Skeletal muscle tissue (tissue), 4 donors: Measurements from ENCODE around the gene HNRNPC. TPM values are rescaled to one million over a fixed set of nuclear protein-coding genes. Genes with fewer than 3 reads are reported as not detected.
"Not testable (repeated sequence)": the region's sequence is repeated elsewhere in the genome, so short reads cannot be mapped to it uniquely, and the experiment has no call there.

ENCODE experiments used
- H3K27ac ChIP-seq: one replicate; pipeline ENCODE4 v1.7.0; 2013; ENCODE audit warnings: mild to moderate bottlenecking, low read depth, low read length, inconsistent platforms
- H3K27me3 ChIP-seq, 3 donors: one replicate each; pipeline ENCODE4 v1.7.0; 2013; ENCODE audit warnings: low read length in 3 of 3; ENCODE audit not compliant: control insufficient read depth in 3 of 3, insufficient read depth in 3 of 3
- H3K36me3 ChIP-seq, 3 donors: one replicate each; pipeline ENCODE4 v1.7.0; 2013; ENCODE audit warnings: low read length in 3 of 3; ENCODE audit not compliant: control insufficient read depth in 3 of 3, insufficient read depth in 3 of 3
- H3K4me1 ChIP-seq, 3 donors: one replicate each; pipeline ENCODE4 v1.7.0; 2013; ENCODE audit warnings: low read length in 3 of 3, mild to moderate bottlenecking in 3 of 3; ENCODE audit not compliant: control insufficient read depth in 3 of 3, insufficient read depth in 3 of 3
- H3K4me3 ChIP-seq, 3 donors: one replicate each; pipeline ENCODE4 v1.7.0; 2013; ENCODE audit warnings: low read length in 3 of 3
- H3K9ac ChIP-seq, 3 donors: one replicate each; pipeline ENCODE4 v1.7.0; 2013; ENCODE audit warnings: low read length in 3 of 3, mild to moderate bottlenecking in 3 of 3, moderate library complexity in 2 of 3, low read depth in 1 of 3
- H3K9me3 ChIP-seq, 3 donors: one replicate each; pipeline ENCODE4 v1.7.0; 2013; ENCODE audit warnings: low read length in 3 of 3; ENCODE audit not compliant: control insufficient read depth in 3 of 3
- total RNA-seq: library from RNA; depleted of rRNA; stranded (reverse); fragments of >200 nt; gene quantifications from one replicate; pipeline ENCODE4 v1.2.3, GENCODE V29; 2014
- donor health status: Osteomylitis.

Gene HNRNPC
- total RNA-seq, 1 donor from 2014 or later = 440 TPM

DNA sequence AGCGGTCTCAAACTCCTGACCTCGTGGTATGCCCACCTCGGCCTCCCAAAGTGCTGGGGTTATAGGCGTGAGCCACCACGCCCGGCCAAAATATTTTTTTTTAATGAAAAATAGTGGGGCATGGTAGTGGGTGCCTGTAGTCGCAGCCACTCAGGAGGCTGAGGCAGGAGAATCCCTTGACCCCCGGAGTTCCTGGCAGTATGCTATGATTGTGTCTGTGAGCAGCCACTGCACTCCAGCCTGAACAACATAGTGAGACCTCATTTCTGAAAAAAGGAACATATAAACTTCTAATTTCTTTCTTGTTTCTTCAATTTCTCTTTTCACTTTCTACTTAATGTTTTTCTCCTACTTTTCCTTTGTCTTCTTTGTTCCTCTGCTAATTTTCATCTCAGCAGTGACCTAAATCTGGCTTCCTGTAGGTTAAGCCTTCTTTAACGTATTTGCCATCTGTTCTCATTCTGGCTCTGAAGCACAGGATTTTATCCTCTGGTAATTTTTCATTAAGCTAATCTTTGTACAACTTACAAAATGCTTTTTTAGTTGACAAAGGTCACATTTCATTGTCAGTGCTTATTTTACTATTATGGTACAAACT is 6.1 kb upstream of the HNRNPC start:
- H3K4me1 ChIP-seq = no peaks in the 10 kb centered on the region
- no peaks in the 10 kb centered on the region for H3K27me3 ChIP-seq
- no peaks in the 10 kb centered on the region for H3K9me3 ChIP-seq
- H3K36me3 ChIP-seq = no peaks in the 10 kb centered on the region
- H3K9ac ChIP-seq = no peak overlapping the region
- H3K27ac ChIP-seq = no peak overlapping the region
- no peak overlapping the region for H3K4me3 ChIP-seq

DNA sequence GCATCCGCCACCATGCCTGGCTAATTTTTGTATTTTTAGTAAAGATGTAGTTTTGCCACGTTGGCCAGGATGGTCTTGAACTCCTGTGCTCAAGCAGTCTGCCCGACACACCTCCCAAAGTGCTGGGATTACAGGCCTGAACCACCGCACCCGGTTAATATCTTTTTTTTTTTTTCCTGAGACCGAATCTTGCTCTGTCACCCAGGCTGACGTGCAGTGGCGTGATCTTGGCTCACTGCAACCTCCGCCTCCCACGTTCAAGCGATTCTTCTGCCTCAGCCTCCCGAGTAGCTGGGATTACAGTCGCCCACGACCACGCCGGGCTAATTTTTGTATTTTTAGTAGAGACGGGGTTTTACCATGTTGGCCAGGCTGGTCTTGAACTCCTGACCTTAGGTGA is 3.4 kb upstream of the HNRNPC start:
- not testable (repeated sequence) for H3K27me3 ChIP-seq, H3K36me3 ChIP-seq

DNA sequence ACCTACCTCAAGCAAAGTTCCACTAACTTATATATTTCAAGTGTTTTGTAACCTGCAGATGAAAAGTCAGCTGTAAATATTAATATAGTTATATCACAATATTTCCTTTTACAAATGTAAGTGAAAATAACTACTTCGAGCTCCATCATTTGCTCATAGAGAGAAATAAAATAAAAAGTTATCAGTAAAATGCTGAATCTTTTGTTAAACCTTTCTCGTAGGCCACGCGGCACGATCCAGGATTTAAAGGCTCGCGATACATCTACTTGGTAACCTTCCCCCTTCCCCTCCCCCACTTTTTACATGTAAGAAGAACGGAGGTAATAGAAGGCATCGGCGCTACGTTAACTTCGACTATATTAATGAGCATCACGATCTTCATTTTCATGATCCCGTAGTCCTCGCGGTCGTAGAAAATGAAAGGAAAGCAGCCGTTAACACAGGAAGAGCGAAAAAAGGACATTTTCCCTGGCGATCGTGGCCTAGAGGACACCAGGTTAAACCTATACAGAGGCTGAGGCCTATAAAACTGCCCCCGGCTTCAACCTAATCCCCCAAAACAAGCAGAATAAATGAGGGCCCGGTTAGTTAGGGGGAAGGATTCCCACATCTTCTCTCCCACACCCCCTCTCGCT is 508 bp downstream of the HNRNPC start:
- Histone ChIP-seq H3K36me3 (peaks cover 5 to 16% (median 7%) of the 10 kb centered on the region in 3 donors), H3K27ac (peak overlapping the region; percentile 99), H3K4me3 (peak overlapping the region; percentile 92 to 98 (median 93)), H3K27me3 (no peaks in the 10 kb centered on the region), H3K9me3 (no peaks in the 10 kb centered on the region), H3K9ac (peak overlapping the region; percentile 99 to 100 (median 100)), H3K4me1 (peaks cover 18 to 34% (median 30%) of the 10 kb centered on the region in 3 donors)

More for the DNA sequence above, 3.4 kb upstream of the HNRNPC start:
- not testable (repeated sequence) for H3K4me1 ChIP-seq, H3K9ac ChIP-seq, H3K9me3 ChIP-seq, H3K4me3 ChIP-seq, H3K27ac ChIP-seq

DNA sequence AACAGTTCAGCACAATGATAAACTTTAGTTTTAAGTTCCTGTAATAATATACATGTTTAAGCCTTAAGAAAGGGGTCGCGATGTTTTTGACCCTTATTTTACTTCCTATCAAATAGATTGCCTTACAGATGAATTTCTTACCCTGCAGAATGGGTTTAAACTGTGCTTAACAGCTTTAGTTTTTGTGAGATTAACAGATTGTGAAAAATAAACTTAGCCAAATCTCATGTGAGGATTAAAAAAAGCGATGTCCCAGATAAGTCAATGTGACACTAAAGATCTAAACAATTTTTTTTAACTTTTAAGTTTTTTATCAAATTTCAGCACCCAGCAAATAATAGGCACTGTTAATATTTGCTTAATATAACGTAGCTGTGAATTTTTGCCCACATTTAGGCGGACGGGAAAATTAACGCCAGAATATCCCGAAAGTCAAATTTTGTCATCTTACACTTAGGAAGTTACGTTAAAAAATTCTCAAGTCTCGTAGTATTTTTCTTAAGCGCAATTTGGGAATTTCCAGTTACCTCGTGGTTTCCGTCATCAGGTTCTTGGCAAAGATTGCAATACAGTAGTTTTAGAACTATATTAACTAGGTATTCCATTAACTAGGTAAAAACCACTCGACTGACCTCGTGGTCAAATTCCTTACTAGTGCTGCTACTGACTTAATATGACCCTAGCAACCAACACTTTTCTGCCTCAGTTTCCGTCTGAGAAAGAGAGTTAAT is 1.2 kb downstream of the HNRNPC start:
- Histone ChIP-seq H3K36me3 (peaks cover 5 to 20% (median 7%) of the 10 kb centered on the region in 3 donors), H3K27me3 (no peaks in the 10 kb centered on the region), H3K4me1 (peaks cover 21 to 40% (median 32%) of the 10 kb centered on the region in 3 donors), H3K9me3 (no peaks in the 10 kb centered on the region), H3K27ac (peak overlapping the region; percentile 99), H3K4me3 (peak overlapping the region; percentile 92 to 98 (median 93)), H3K9ac (peak overlapping the region; percentile 99 to 100 (median 100))

DNA sequence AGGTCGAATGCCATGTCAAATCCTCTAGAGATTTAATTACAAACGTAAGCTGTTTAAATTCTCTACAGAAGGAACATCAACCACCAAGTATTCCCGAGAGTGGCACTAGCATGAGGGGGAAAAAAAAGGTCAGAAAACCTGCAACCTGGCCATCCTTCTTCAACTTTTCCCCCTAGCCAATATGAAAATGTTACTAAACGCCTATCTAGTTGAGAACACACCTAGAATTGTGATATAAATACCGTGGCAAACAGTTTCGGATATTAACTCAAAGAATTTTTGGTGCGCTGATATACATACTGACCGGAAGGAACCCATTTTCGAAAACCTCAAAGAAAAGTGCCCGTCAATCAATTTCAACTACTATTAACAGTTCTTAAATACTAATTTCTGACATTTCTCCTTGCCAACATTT is 1.8 kb downstream of the HNRNPC start:
- H3K4me3 ChIP-seq = peak overlapping the region; percentile 52 to 98 (median 93)
- peaks cover 25 to 45% (median 34%) of the 10 kb centered on the region in 3 donors for H3K4me1 ChIP-seq
- no peaks in the 10 kb centered on the region for H3K27me3 ChIP-seq
- peaks cover 6 to 22% (median 9%) of the 10 kb centered on the region in 3 donors for H3K36me3 ChIP-seq
- peak overlapping the region; percentile 99 for H3K27ac ChIP-seq
- peak overlapping the region; percentile 73 to 100 (median 99) for H3K9ac ChIP-seq
- H3K9me3 ChIP-seq = no peaks in the 10 kb centered on the region

DNA sequence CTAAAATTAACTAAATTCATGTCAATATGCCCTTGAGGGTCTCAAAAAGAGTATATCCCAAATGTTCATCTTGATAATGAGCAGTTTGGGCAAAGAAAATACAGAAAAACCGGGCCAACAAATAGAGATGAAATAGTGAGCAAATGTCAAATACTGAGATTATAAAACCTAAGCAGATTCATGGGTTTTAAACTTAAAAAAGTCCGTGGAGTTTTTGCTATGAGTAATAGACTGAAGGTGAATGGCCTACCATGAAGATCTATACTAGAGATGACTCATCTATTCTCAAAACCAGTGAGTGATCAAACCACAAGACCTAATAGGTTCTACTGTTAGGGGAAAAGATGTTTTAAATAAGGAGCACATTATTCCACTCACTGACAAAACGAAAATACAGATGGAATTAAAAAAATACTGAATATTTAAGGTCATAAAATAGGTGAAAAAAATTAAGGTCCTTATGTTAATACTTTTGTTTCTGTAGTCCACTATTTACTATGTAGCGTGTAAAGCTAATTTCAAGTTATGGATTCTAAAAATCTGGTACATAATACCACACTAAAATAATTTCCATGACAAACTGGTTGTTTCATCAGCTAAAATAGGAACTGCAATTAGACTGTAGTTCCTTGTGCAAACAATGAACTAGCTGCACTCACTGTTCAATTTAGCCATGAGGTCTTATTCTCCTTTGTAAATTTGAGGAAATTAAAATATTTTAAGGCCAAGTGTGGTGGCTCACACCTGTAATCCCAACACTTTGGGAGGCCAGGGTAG is 5.0 kb downstream of the HNRNPC start:
- H3K27ac ChIP-seq = peak overlapping the region; percentile 2
- H3K27me3 ChIP-seq = no peaks in the 10 kb centered on the region
- H3K4me3 ChIP-seq = no peak overlapping the region
- no peak overlapping the region for H3K9ac ChIP-seq
- H3K9me3 ChIP-seq = no peaks in the 10 kb centered on the region
- H3K36me3 ChIP-seq = peaks cover 11 to 37% (median 20%) of the 10 kb centered on the region in 3 donors
- H3K4me1 ChIP-seq = peaks cover 29 to 58% (median 35%) of the 10 kb centered on the region in 3 donors

DNA sequence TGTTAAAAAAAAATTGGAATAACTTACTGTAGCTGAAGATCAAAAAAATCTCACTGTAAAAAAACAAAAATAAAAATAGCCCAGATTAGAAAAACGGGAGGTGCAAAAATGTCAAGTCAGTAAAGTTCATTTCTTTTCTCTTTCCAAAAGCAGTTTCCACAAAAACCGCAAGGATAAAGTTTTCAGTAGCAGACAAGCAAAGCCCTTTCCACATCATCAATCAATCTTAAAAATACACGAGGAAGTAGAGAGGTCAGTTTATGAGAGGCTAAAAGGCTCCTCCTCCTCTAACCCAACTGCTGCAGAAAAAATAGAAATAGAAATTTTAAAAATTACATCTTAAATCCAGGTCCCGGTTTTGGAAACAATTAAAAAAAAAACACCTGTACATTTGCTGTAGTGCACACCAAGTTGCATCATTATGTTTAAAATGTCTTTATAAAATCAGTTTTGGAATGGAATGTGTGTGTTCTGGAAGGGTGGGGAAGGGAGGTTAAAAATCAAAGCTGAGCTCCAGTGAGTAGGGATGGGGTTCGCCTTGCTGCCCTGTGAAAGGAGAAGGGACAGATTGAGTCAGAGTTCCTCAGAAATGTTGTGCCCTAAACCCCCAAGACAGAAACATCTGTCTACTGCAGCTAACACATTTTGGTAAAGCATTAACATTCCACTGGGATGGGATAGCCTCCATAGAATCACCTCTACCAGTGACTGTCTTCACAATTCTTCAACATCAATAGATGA is 5.8 kb downstream of the HNRNPC start:
- Histone ChIP-seq H3K36me3 (peaks cover 11 to 40% (median 26%) of the 10 kb centered on the region in 3 donors), H3K9me3 (no peaks in the 10 kb centered on the region), H3K4me3 (no peak overlapping the region), H3K9ac (no peak overlapping the region), H3K4me1 (peaks cover 33 to 65% (median 36%) of the 10 kb centered on the region in 3 donors), H3K27ac (peak overlapping the region; percentile 2), H3K27me3 (no peaks in the 10 kb centered on the region)

DNA sequence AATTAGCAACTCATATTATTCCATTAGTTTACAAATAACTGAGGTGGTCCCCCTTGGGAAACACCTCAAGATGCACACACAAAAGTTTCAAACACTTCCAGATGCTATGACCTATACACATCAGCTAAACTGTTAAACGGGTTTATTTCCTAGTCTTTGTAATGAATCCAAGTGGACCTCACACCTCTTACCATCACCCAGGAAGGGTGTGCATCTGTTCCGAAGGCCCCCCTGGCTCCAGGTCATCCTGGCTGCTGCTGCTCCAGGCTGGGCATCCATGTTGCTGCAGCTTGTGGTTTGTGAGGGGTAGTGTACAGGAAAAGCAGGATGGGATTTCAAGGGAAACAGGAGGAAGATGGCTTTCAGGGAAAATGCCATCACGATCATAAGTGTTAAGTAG is 6.8 kb downstream of the HNRNPC start:
- no peak overlapping the region for H3K9ac ChIP-seq
- peaks cover 11 to 43% (median 26%) of the 10 kb centered on the region in 3 donors for H3K36me3 ChIP-seq
- no peaks in the 10 kb centered on the region for H3K9me3 ChIP-seq
- H3K4me1 ChIP-seq = peaks cover 38 to 68% (median 41%) of the 10 kb centered on the region in 3 donors
- no peak overlapping the region for H3K4me3 ChIP-seq
- H3K27ac ChIP-seq = no peak overlapping the region
- H3K27me3 ChIP-seq = no peaks in the 10 kb centered on the region

DNA sequence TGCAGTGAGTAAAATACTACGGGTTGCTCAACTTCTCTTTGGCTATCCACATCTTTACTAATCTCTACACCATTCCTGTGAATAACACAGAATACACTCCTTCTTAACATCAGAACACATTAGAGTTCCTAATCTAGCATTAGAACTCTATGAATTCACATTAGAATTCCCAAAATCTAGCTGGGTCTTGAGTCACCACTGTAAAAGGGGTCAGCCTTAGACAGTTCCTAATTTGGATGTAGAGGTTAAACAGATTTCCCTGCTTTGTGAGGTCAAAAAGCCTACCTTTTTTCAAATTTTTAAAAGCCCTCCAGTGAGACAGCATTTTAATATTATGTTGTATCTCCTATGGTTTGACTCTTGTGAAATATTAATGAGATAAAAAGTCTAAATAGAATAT is 7.4 kb downstream of the HNRNPC start:
- Histone ChIP-seq H3K36me3 (peaks cover 11 to 45% (median 26%) of the 10 kb centered on the region in 3 donors), H3K27me3 (no peaks in the 10 kb centered on the region), H3K27ac (no peak overlapping the region), H3K4me1 (peaks cover 40 to 66% (median 44%) of the 10 kb centered on the region in 3 donors), H3K9ac (no peak overlapping the region), H3K9me3 (no peaks in the 10 kb centered on the region), H3K4me3 (no peak overlapping the region)
